ENCODE data around the gene RPL12.
"Not testable (repeated sequence)": the region's sequence is repeated elsewhere in the genome, so short reads cannot be mapped to it uniquely, and the experiment has no call there.

RPL12 gene

DNA sequence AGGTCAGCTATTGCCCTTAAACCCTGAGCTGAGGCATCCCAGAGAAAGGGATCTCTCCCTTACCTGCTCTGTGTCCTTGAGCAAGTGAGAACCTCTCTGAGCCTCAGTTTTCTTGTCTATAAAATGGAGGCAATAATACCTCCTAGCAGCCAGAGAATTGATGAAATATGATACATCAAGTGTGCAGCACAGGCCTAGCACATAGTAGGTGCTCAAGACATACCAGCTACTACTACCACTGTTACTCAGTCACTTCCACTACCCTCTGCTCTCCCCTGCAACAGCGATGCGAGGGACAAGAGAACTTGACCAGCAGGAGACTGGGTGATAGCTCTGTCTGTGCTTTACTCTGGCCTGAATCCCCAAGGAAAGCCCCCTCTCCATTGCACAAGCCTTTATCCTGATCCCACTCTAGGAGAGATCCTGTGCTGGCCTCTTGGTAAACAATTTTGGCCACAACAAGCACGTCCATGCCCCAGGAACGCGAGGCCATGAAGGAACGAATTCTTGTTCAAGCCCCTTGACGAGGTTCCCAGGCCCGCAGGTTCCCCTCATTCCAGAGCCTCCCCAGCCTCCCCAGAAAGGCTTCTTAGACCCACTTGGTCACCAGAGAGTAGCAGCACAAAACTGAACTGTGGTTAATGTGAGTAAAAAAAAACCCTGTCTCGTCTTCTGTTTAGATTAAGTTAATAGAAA, 39.5 kb upstream of the RPL12 start:
- FAIRE-seq (no peak), DNase-seq (ENCODE audit: insufficient read length) (no peak)
- TF ChIP-seq TAF1 (IDR thresholded peaks at IDR 0.05; ENCODE audit: borderline replicate concordance, low read depth, low read length) (no peak), POLR2AphosphoS5 (IDR thresholded peaks at IDR 0.05; ENCODE audit: low read depth, low read length) (no peak), POLR2A (IDR thresholded peaks at IDR 0.05; ENCODE audit: low read depth, low read length) (no peak)

DNA sequence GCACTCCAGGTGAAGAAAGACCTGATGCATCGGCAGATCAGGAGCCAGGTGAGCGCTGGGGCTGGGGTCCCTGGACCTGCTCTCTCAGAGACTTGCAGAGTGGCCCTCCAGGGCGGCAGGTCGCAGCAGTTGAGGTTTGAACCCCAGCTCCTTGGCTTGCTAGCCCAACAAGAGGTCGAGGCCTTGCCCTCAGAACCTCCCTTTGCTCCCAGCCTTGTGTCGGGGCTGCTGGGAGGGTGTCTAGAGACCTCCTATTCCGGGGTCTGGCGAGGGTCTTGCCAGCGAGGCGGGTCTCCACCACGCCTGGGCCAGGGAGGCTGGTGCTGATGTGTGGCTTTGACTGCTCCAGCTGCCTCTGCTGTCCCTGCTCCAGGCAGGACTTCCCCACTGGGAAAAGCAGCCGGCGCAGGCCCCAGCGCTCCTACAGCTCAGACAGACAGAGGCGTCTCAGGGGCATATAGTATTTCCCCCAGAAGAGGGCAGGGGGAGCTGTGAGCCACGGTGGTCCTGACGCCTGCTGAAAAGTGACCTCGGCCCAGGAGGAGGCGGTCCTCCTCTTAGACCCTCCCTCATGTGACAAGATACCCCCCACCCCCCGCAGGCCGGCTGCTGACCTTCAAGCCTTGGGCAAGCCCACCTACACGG, 38.4 kb upstream of the RPL12 start:
- no peak for TF ChIP-seq TAF1 (IDR thresholded peaks at IDR 0.05; ENCODE audit: borderline replicate concordance, low read depth, low read length)
- TF ChIP-seq POLR2A (IDR thresholded peaks at IDR 0.05; ENCODE audit: low read depth, low read length): no peak
- no peak for TF ChIP-seq POLR2AphosphoS5 (IDR thresholded peaks at IDR 0.05; ENCODE audit: low read depth, low read length)
- DNase-seq (ENCODE audit: insufficient read length) (no peak), FAIRE-seq (no peak)

DNA sequence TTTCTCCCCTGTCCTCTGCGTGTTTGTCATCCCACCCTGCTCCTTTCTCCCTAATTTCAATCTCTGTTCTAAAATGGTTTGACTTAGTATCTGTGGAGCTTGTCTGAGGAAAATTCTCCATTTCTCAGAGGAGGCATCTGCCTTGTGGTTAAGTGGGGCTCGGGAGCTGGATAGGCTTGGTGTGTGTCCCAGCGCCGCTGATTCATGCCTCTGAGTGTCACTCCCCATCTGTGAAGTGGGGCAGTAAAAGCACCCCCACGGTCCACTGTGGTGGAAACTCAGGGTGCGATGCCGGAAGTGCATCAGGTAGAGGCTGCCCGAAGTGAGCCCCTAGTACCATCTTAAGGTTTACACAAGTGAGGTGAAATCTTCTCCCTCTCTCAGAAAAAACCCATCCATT, 37.7 kb upstream of the RPL12 start:
- FAIRE-seq (no peak), DNase-seq (ENCODE audit: insufficient read length) (no peak)
- TF ChIP-seq TAF1 (IDR thresholded peaks at IDR 0.05; ENCODE audit: borderline replicate concordance, low read depth, low read length) (no peak), POLR2AphosphoS5 (IDR thresholded peaks at IDR 0.05; ENCODE audit: low read depth, low read length) (no peak), POLR2A (IDR thresholded peaks at IDR 0.05; ENCODE audit: low read depth, low read length) (no peak)

DNA sequence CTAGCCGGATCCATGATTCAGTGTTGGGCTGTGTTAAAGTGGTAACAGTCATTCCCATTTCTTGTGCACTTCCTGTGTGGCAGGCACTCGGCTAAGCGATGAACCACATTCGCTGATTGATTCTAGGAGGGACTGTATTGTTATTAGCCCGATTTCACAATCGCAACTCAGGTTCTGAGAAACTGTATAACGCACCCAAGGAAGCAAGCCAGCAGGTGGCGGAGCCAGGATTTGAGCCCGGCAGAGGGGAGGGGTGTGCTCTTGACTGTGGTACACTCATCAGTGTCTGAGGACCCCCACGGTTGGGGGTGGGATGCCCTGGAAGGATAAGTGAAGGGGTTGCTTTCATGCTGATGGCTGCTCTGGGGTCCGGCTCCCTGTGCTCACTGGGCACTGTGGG, 34.8 kb upstream of the RPL12 start:
- FAIRE-seq (no peak), DNase-seq (ENCODE audit: insufficient read length) (no peak)
- TF ChIP-seq TAF1 (IDR thresholded peaks at IDR 0.05; ENCODE audit: borderline replicate concordance, low read depth, low read length): no peak
- TF ChIP-seq POLR2A (IDR thresholded peaks at IDR 0.05; ENCODE audit: low read depth, low read length): no peak
- no peak for TF ChIP-seq POLR2AphosphoS5 (IDR thresholded peaks at IDR 0.05; ENCODE audit: low read depth, low read length)

DNA sequence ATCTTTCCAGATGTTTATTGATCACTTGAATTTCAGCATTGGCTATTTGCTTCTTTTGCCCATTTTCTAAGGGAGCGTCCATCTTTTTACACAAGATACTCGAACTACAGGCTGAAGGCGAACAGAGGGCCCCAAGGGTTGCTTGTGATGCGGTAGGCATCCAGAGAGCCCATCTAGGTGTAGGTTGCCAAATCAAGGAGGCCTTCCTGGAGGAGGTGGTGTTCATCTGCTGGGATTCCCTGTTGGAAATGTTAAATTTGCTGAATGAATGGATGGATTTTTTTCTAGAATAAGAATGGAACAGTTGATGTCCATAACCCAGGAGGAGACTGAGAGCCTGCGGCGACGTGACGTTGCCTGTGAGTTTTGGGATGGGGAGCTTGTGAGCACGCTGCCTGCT, 31.5 kb upstream of the RPL12 start:
- TF ChIP-seq TAF1 (IDR thresholded peaks at IDR 0.05; ENCODE audit: borderline replicate concordance, low read depth, low read length) (no peak), POLR2A (IDR thresholded peaks at IDR 0.05; ENCODE audit: low read depth, low read length) (no peak), POLR2AphosphoS5 (IDR thresholded peaks at IDR 0.05; ENCODE audit: low read depth, low read length) (no peak)
- DNase-seq (ENCODE audit: insufficient read length) (no peak), FAIRE-seq (no peak)

DNA sequence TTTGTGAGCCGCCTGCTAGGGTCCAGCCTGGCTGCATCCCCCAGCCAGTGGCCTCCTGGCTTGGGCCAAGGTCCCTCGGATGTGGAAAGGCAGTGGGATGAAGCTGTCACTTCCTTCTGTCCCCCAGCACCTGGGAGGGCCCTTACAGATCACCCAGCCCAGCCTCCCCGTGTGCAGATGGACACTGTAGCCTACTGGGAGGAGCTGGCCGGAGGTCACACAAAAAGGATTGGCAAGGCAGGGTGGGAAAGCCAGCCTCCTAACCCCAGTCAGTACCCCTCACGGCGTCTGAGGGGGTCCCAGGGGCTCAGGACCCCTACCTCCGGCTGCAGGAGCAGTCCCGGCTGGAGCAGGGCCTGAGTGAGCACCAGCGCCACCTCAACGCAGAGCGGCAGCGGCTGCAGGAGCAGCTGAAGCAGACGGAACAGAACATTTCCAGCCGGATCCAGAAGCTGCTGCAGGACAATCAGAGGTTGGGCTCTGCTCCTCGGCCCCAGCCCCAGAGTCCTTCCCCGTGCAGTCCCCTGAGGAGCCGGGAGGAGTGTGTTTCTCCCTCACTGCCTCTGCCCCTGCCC, 28.4 kb upstream of the RPL12 start:
- no peak for FAIRE-seq
- DNase-seq (ENCODE audit: insufficient read length): no peak
- TF ChIP-seq POLR2AphosphoS5 (IDR thresholded peaks at IDR 0.05; ENCODE audit: low read depth, low read length) (no peak), POLR2A (IDR thresholded peaks at IDR 0.05; ENCODE audit: low read depth, low read length) (no peak), TAF1 (IDR thresholded peaks at IDR 0.05; ENCODE audit: borderline replicate concordance, low read depth, low read length) (no peak)

DNA sequence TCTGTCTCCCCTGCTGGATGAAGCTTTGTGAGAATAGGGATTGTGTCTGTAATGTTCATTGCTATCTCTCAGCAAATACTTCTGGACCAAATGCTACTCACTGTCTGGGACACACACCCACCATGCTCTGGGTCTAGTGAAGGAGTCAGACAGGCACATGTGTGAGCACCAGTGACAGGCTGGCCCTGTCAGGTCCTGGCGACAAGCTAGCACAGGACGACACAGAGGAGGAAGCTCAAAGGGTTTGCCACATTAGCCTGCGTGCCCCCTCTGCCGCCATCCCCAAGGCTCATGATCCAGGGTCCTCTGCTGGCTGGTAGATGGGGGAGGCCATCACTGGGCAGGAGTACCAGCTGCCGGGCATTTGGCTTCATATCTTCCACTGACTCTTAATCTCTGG, 23.4 kb upstream of the RPL12 start:
- TF ChIP-seq POLR2AphosphoS5 (IDR thresholded peaks at IDR 0.05; ENCODE audit: low read depth, low read length): no peak
- no peak for TF ChIP-seq POLR2A (IDR thresholded peaks at IDR 0.05; ENCODE audit: low read depth, low read length)
- TF ChIP-seq TAF1 (IDR thresholded peaks at IDR 0.05; ENCODE audit: borderline replicate concordance, low read depth, low read length): no peak
- FAIRE-seq (no peak), DNase-seq (ENCODE audit: insufficient read length) (no peak)

DNA sequence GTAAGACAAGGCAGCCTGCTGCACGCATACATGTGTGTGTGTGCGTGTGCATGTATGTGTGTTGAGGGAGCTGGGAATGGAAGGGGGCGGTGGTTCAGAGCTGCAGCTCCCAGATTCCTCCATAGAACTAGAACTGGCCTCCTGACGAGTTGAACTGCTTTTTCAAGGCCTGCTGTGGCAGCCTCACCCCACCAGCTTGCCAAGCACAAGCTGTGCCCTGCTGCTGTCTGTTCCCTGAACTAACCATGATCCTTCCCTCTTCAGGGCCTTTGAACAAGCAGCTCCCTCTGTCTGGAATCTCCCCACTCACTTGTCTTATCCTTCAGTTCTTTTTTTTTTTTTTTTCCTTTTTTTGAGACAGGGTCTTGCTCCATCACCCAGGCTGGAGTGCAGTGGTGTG, 22.7 kb upstream of the RPL12 start:
- DNase-seq (ENCODE audit: insufficient read length) (no peak), FAIRE-seq (no peak)

DNA sequence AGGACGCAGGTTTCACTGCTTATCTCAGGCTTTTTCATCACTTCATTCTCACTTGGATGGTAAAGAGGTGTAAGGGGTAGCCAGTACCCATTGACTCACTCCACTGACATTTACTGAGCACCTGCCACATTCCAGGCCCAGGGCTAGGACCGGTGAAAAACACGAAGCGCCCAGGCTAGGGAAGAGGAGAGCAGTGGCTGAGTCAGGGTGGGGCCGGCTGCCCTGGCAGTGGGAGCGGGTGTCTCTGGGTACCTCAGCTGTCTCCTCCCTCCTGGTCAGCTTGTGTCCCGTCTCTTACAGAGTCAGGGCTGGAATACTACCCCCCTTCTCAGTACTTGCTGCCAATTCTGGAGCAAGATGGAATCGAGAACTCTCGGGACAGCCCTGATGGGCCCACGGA, 22.3 kb upstream of the RPL12 start:
- FAIRE-seq: no peak
- TF ChIP-seq TAF1 (IDR thresholded peaks at IDR 0.05; ENCODE audit: borderline replicate concordance, low read depth, low read length): no peak
- no peak for TF ChIP-seq POLR2AphosphoS5 (IDR thresholded peaks at IDR 0.05; ENCODE audit: low read depth, low read length)
- no peak for TF ChIP-seq POLR2A (IDR thresholded peaks at IDR 0.05; ENCODE audit: low read depth, low read length)
- DNase-seq (ENCODE audit: insufficient read length): no peak

More for the DNA sequence above, 22.7 kb upstream of the RPL12 start:
- TF ChIP-seq POLR2A (IDR thresholded peaks at IDR 0.05; ENCODE audit: low read depth, low read length) (no peak), POLR2AphosphoS5 (IDR thresholded peaks at IDR 0.05; ENCODE audit: low read depth, low read length) (no peak), TAF1 (IDR thresholded peaks at IDR 0.05; ENCODE audit: borderline replicate concordance, low read depth, low read length) (no peak)

DNA sequence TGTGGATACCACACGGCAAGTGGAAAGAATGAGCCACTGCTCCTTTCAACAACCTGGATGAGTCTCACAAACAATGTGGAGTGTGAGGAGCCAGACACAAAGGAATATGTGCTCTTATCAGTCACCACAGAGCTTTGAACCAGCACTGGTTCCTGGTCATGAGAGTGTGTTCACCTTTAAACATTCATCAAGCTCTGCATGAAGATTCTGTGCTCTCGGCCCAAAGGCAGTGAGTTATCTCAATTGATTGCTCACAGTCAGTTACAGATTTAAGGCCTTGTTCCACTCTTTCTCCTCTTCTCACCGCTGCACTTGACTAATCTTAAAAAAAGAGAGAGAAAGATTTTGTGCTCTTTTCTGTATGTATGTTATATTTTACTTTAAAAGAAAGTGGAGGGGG, 19.5 kb upstream of the RPL12 start:
- DNase-seq (ENCODE audit: insufficient read length): no peak
- FAIRE-seq: no peak
- TF ChIP-seq POLR2AphosphoS5 (IDR thresholded peaks at IDR 0.05; ENCODE audit: low read depth, low read length) (no peak), POLR2A (IDR thresholded peaks at IDR 0.05; ENCODE audit: low read depth, low read length) (no peak), TAF1 (IDR thresholded peaks at IDR 0.05; ENCODE audit: borderline replicate concordance, low read depth, low read length) (no peak)

DNA sequence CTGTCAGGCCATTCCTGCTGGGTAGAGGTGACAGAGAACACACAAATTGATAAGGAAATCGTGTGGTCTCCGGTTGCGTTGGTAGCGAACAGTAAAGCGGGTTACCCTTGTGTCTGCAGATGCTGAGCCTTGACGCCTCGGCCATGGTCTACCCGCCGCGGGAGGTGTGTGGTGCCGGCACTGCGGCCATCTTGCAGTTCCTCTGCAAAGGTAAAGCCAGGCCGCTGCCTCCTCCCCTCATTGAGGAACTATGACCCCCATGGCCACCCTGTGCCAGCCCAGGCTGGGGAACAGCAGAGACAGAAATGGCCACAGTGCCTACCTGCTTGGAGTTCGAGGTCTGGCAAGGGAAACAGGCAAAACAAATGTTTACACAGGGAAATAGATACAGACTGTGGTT, 16.4 kb upstream of the RPL12 start:
- DNase-seq (ENCODE audit: insufficient read length) (no peak), FAIRE-seq (no peak)
- no peak for TF ChIP-seq POLR2A (IDR thresholded peaks at IDR 0.05; ENCODE audit: low read depth, low read length)
- TF ChIP-seq POLR2AphosphoS5 (IDR thresholded peaks at IDR 0.05; ENCODE audit: low read depth, low read length): no peak
- no peak for TF ChIP-seq TAF1 (IDR thresholded peaks at IDR 0.05; ENCODE audit: borderline replicate concordance, low read depth, low read length)

DNA sequence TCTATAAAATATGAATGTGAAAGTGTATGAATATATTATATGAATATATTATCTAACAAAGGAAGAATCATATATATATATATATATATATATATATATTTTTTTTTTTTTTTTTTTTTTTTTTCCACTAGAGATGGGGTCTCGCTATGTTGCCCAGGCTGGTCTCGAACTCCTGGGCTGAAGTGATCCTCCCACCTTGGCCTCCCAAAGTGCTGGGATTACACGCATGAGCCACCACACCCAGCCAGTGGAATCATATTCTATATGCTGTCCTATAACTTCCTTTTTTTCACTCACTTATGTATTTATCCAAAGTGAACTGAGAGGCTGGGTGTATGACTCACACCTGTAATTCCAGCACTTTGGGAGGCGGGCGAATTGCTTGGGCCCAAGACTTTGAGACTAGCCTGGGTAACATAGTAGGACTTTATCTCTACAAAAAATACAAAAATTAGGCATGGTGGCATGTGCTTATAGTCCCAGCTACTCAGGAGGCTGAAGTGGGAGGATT, 15.3 kb upstream of the RPL12 start:
- FAIRE-seq: not testable (repeated sequence)

More for the DNA sequence above, 15.3 kb upstream of the RPL12 start:
- not testable (repeated sequence) for DNase-seq (ENCODE audit: insufficient read length)
